Central memory CD4-positive, alpha-beta T cell (primary cell): ENCODE results near the gene FBRS.
"Not testable (repeated sequence)": the region's sequence is repeated elsewhere in the genome, so short reads cannot be mapped to it uniquely, and the experiment has no call there.

Source experiments
- DNase-seq: peaks from one replicate; pipeline ENCODE4 v3.0.0; 2022

Gene FBRS

DNA sequence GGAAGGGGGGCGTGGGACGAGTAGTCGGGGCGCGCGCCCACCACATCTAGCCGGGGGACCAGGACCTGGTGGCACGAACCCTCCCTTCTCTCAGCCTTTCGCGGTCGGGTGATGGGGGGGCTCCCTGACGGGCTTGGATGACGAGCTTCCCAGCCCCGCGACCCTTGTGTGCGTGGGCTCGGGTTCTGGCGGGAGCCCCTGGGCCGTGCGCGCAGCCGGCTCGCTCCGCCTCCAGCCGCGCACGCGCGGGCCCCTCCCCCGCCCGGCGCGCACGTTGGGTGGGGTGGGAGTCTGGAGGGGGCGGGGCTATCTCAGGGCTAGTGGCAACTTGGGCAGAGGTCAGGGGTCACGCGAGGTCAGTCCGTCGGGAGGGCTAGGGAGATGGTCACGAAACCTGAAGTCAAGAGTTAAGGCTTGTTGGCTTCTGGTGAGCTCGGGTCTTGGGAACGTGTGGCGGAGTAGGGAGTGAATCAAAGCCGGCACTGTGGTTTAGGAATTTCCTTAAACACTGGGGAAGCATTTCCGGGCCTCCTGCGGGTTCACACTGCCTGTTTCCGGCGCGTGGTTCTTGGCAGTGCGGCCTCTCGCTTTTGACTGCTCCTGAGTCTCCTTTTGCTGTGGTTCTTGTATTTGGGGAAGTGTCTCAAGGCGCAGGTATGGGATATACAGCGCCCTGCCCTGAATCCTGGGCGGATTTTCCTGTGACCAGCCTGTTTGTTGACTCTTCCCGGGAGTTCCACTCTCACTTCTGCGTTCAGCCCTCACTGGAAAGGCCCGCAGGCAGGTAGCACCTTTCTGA lies 40.8 kb downstream of the FBRS start, which contains the start of gene SRCAP:
TSS of gene SRCAP (plus strand) at position 356 of the 799 bp plus-strand sequence. CDS start 1,654 bp downstream, outside the sequence.
- peak; percentile 75 for DNase-seq

DNA sequence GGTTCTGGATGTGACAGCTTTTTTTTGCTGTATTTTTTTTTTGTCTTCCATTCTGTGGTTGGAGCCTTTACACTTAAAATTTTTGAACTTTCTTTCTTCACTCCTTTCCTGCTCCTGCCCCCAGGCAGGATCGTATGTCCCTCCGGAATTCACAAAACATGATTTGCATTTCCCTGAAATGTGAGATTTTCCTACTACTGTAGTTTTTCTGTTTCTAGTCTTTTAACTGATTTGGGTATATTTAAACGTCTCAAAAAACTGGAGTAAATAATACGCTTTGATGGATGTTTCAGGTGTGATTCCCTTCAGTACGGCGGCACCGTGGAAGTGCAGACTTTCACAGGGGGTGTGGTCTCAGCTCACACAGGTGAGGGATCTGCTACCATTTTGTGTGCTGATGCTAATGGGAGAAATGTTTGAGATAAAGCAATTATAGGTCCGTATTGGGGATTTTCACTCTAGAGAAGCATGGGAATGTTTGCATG lies 41.4 kb downstream of the FBRS start:
- no peak for DNase-seq

- no peak for DNase-seq
Measured at GRCh38 chr16:30700491-30700890, 42.3 kb downstream of the FBRS start.

GRCh38 chr16:30700971-30701370 lies 42.7 kb downstream of the FBRS start:
- DNase-seq = no peak

DNA sequence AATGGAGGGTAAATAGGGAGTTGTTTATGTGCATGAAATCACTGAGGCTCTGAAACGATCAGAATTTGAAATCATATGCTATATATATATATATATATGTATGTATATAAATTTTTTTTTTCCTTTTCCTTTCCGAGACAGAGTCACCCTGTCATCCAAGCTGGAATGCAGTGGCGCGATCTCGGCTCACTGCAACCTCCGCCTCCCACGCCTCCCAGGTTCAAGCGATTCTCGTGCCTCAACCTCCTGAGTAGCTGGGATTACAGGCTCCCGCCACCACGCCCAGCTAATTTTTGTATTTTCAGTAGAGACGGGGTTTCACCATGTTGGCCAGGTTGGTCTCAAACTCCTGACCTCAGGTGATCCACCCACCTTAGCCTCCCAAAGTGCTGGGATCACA lies 44.8 kb downstream of the FBRS start:
- DNase-seq = not testable (repeated sequence)

GRCh38 chr16:30703971-30704370 lies 45.7 kb downstream of the FBRS start:
- no peak for DNase-seq

DNA sequence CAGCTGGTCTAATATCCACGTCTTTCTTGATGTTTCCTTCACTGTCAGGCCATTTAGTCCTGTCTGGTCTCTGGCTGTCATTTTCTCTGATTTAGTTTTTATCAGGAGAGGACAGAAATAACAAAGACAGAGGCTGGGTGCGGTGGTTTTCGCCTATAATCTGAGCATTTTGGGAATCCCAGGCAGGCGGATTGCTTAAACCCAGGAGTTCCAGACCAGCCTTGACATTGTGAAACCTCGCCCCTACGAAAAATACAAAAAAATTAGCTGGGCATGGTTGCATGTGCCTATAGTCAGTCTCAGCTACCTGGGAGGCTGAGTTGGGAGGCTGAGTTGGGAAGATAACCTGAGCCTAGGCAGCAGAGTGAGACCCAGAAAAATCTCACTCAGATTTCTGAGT lies 47.8 kb downstream of the FBRS start:
- no peak for DNase-seq

DNA sequence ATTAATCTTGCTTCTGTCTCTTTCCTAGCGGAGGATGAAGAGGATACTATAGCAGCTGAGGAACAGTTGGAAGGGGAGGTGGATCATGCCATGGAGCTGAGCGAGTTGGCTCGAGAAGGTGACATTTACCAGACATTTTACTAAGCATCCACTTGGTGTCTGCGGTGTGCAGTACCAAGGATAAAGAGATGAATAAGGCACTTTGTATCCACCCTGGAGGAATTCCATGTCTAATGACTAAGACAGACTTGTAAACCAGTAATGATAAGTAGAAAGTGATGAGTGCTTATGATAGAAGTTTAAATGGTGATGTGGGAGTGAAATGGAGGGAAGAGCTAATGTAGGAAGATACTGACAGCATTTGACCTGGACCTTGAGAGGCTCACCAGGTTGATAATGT lies 52.7 kb downstream of the FBRS start:
- DNase-seq = no peak

DNA sequence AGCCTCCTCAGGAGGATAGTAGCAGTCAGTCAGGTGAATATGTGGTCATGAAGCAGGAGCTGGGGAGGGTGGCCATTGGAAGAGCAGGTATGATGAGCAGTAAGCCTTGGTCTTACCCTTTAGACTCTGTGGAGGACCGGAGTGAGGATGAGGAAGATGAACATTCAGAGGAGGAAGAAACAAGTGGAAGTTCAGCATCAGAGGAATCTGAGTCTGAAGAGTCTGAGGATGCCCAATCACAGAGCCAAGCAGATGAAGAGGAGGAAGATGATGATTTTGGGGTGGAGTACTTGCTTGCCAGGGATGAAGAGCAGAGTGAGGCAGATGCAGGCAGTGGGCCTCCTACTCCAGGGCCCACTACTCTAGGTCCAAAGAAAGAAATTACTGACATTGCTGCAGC lies 53.5 kb downstream of the FBRS start:
- DNase-seq = no peak

DNA sequence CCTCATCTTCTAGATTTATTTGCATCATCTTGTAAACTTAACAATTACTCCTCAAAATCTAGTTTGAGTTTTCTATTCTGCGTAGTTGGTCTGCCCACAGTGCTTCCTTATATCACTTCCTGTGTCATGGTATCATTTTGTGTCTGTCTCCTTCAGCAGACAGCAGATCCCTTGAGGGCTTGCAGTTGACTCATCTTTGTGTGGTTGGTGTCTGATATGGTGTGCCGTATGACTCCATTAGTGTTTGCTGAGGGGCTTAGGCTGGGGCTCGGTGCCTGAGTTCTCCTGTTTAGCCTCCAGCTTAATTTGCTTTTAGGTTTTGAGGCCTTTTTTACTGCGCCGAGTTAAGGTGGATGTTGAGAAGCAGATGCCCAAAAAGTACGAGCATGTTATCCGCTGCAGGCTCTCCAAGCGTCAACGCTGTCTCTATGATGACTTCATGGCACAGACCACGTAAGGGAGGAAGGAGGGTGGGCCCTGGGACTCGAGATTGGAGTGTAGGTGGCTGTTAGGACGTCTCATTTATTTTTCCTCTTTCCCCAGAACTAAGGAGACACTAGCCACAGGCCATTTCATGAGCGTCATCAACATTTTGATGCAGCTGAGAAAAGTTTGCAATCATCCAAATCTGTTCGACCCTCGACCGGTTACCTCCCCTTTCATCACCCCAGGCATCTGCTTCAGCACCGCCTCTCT lies 57.7 kb downstream of the FBRS start:
- peak; percentile 48 for DNase-seq

- no peak for DNase-seq
Measured at GRCh38 chr16:30720086-30720485, 61.9 kb downstream of the FBRS start.
